DND-41 (cell line): ENCODE measurements around the gene EFCAB11.

Source experiments
- ATAC-seq: fragments of 200-7000 bp; cut with Tn5 transposase; 3 replicates; pipeline ENCODE4 v1.9.1; 2021; ENCODE audit warnings: low read depth; ENCODE audit not compliant: insufficient read depth
- DNase-seq: peaks from one replicate; pipeline ENCODE4 v3.0.0-alpha.2; 2020
- H2AFZ ChIP-seq: 2 replicates; pipeline ENCODE4 v1.6.0; 2012; ENCODE audit warnings: low read depth, low read length
- H3K27ac ChIP-seq: 2 replicates; pipeline ENCODE4 v1.5.1; 2012; ENCODE audit warnings: low read length, inconsistent platforms
- H3K27me3 ChIP-seq: fragments of 200-600 bp; sonication (generic); 2 replicates; pipeline ENCODE4 v1.6.0; 2012; ENCODE audit warnings: low read length, mild to moderate bottlenecking, inconsistent platforms; ENCODE audit not compliant: insufficient read depth, poor library complexity
- H3K36me3 ChIP-seq: 2 replicates; pipeline ENCODE4 v1.5.1; 2012; ENCODE audit warnings: low read length, inconsistent platforms; ENCODE audit not compliant: insufficient read depth
- H3K4me1 ChIP-seq: 2 replicates; pipeline ENCODE4 v1.5.1; 2012; ENCODE audit warnings: mild to moderate bottlenecking, low read length; ENCODE audit not compliant: insufficient read depth
- H3K4me2 ChIP-seq: 2 replicates; pipeline ENCODE4 v1.6.0; 2012; ENCODE audit warnings: mild to moderate bottlenecking, moderate library complexity, low read length, inconsistent platforms; ENCODE audit not compliant: insufficient read depth
- H3K4me3 ChIP-seq, 2 experiments: fragments of 200-600 bp in 1 of 2; shearing (Covaris generic) in 1 of 2; 2 replicates each; pipeline ENCODE4 v1.5.1; 2012 to 2016; ENCODE audit warnings: inconsistent platforms in 2 of 2, low read length in 2 of 2, mild to moderate bottlenecking in 2 of 2, low read depth in 1 of 2, moderate library complexity in 1 of 2
- H3K79me2 ChIP-seq: 2 replicates; pipeline ENCODE4 v1.6.0; 2012; ENCODE audit warnings: low read length, inconsistent platforms; ENCODE audit not compliant: insufficient read depth
- H3K9ac ChIP-seq: 2 replicates; pipeline ENCODE4 v1.6.0; 2012; ENCODE audit warnings: low read depth, mild to moderate bottlenecking, inconsistent platforms, low read length, moderate library complexity
- H3K9me3 ChIP-seq: 2 replicates; pipeline ENCODE4 v1.5.1; 2012; ENCODE audit warnings: low read length, moderate library complexity, mild to moderate bottlenecking, inconsistent platforms; ENCODE audit not compliant: insufficient read depth, severe bottlenecking
- H4K20me1 ChIP-seq: 2 replicates; pipeline ENCODE4 v1.6.0; 2012; ENCODE audit warnings: low read length; ENCODE audit not compliant: insufficient read depth
- CTCF ChIP-seq: IDR thresholded peaks from 2 replicates; pipeline ENCODE4 v1.5.1; 2012; ENCODE audit warnings: borderline replicate concordance, low read length, moderate library complexity, mild to moderate bottlenecking; ENCODE audit not compliant: poor library complexity, severe bottlenecking; ENCODE audit errors: extremely low read depth
- EZH2 ChIP-seq: IDR thresholded peaks from 3 replicates; pipeline ENCODE4 v1.6.1; 2012; ENCODE audit warnings: borderline replicate concordance, low read depth, mild to moderate bottlenecking, moderate library complexity, low read length, inconsistent platforms; ENCODE audit not compliant: severe bottlenecking

Gene EFCAB11

GRCh38 chr14:89924268-89924667 lies 30.3 kb downstream of the EFCAB11 start:
- Histone ChIP-seq H3K9me3 (no peaks in the 10 kb centered on the region), H3K27ac (no peak overlapping the region), H3K4me3 (no peak overlapping the region), H3K36me3 (no peaks in the 10 kb centered on the region), H4K20me1 (no peaks in the 10 kb centered on the region), H3K79me2 (no peaks in the 10 kb centered on the region), H3K4me1 (no peaks in the 10 kb centered on the region), H3K4me2 (no peak overlapping the region), H2AFZ (no peak overlapping the region), H3K27me3 (no peaks in the 10 kb centered on the region), H3K9ac (no peak overlapping the region)
- no peak for ATAC-seq
- TF ChIP-seq CTCF (no peak), EZH2 (no peak)
- DNase-seq: no peak

- Histone ChIP-seq H3K4me1 (no peaks in the 10 kb centered on the region), H3K27ac (no peak overlapping the region), H2AFZ (no peak overlapping the region), H3K27me3 (no peaks in the 10 kb centered on the region), H4K20me1 (no peaks in the 10 kb centered on the region), H3K79me2 (no peaks in the 10 kb centered on the region), H3K4me2 (no peak overlapping the region), H3K36me3 (no peaks in the 10 kb centered on the region), H3K4me3 (no peak overlapping the region), H3K9ac (no peak overlapping the region), H3K9me3 (no peaks in the 10 kb centered on the region)
- DNase-seq (no peak), ATAC-seq (no peak)
- TF ChIP-seq CTCF (no peak), EZH2 (no peak)
These were observed 32.3 kb downstream of the EFCAB11 start for GRCh38 chr14:89922031-89922907.

GRCh38 chr14:89921346-89921745 lies 33.2 kb downstream of the EFCAB11 start:
- TF ChIP-seq CTCF: no peak
- no peak for TF ChIP-seq EZH2
- H3K4me1 ChIP-seq: no peaks in the 10 kb centered on the region
- no peak overlapping the region for H3K27ac ChIP-seq
- no peak overlapping the region for H3K9ac ChIP-seq
- no peaks in the 10 kb centered on the region for H3K27me3 ChIP-seq
- H3K36me3 ChIP-seq: no peaks in the 10 kb centered on the region
- no peak overlapping the region for H2AFZ ChIP-seq
- H3K79me2 ChIP-seq: no peaks in the 10 kb centered on the region
- no peaks in the 10 kb centered on the region for H3K9me3 ChIP-seq
- no peaks in the 10 kb centered on the region for H4K20me1 ChIP-seq
- ATAC-seq (no peak), DNase-seq (no peak)
- no peak overlapping the region for H3K4me2 ChIP-seq
- no peak overlapping the region for H3K4me3 ChIP-seq
